Measurements from ENCODE around the gene FAM227B. TPM values are rescaled to one million over a fixed set of nuclear protein-coding genes. Genes with fewer than 3 reads are reported as not detected.

The FAM227B gene
- total RNA-seq, 1 experiment from 2014 or later, result 2.3 TPM

- no peaks in the 10 kb centered on the region for H3K9me3 Mint-ChIP-seq (ENCODE audit: unreplicated experiment)
- H3K36me3 Mint-ChIP-seq (ENCODE audit: insufficient read depth, unreplicated experiment), result no peaks in the 10 kb centered on the region
- no peaks in the 10 kb centered on the region for H3K9me3 ChIP-seq
- no peak overlapping the region for H3K27ac Mint-ChIP-seq (ENCODE audit: unreplicated experiment)
- POLR2A ChIA-PET, result no interaction called here
- no peaks in the 10 kb centered on the region for H3K4me1 ChIP-seq
- no peaks in the 10 kb centered on the region for H3K36me3 ChIP-seq (ENCODE audit: control insufficient read depth, insufficient read depth, low read length)
- no peak overlapping the region for H3K4me3 Mint-ChIP-seq (ENCODE audit: unreplicated experiment)
- DNase-seq, result no peak
- CTCF ChIA-PET, result no interaction called here
- intact Hi-C loops (cut with micrococcal nuclease; ENCODE audit: unreplicated experiment), result no loop called here
- TF ChIP-seq CTCF (IDR thresholded peaks at IDR 0.05; ENCODE audit: insufficient read depth in 1 of 2, low read depth in 1 of 2, low read length in 1 of 2, severe bottlenecking in 1 of 2, unreplicated experiment in 1 of 2), result no peak
- no peaks in the 10 kb centered on the region for H3K4me1 Mint-ChIP-seq (ENCODE audit: low read depth, unreplicated experiment)
- BruUV-seq (replicated peaks), result no TSS peak
- peaks cover 2% of the 10 kb centered on the region for H3K27me3 Mint-ChIP-seq (ENCODE audit: insufficient read depth, unreplicated experiment)
- H3K4me3 ChIP-seq (ENCODE audit: low read depth, low read length), result no peak overlapping the region
- no peaks in the 10 kb centered on the region for H3K27me3 ChIP-seq (replicated peaks; ENCODE audit: control insufficient read depth, insufficient read depth, low read length)
These were observed 31.6 kb downstream of the FAM227B start for GRCh38 chr15:49589030-49589429.

DNA sequence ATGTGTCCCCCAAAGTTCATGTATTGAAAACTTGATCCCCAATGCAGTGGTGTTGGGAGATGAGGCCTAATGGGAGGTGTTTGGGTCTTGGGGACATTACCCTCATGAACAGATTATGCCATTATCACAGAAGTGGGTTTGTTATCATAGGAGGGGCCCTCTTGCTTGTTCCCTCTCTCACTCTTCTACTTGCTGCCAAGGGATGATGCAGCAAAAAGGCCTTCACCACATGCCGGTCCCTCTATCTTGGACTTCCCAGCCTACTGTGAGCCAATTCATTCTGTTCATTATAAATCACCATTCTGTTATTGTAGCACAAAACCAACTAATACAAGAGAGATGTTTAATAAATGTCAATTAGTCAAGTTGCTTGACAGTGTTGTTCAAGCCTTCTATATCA lies 47.2 kb downstream of the FAM227B start:
- no peak for DNase-seq
- H3K27me3 Mint-ChIP-seq (ENCODE audit: insufficient read depth, unreplicated experiment), result peaks cover 2% of the 10 kb centered on the region
- ChIA-PET POLR2A (no interaction called here), CTCF (no interaction called here)
- BruUV-seq (replicated peaks), result no TSS peak
- Histone ChIP-seq H3K4me1 (no peaks in the 10 kb centered on the region), H3K9me3 (no peaks in the 10 kb centered on the region), H3K4me3 (ENCODE audit: low read depth, low read length) (no peak overlapping the region), H3K27me3 (replicated peaks; ENCODE audit: control insufficient read depth, insufficient read depth, low read length) (no peaks in the 10 kb centered on the region), H3K36me3 (ENCODE audit: control insufficient read depth, insufficient read depth, low read length) (no peaks in the 10 kb centered on the region)
- intact Hi-C loops (cut with micrococcal nuclease; ENCODE audit: unreplicated experiment), result no loop called here
- no peak overlapping the region for H3K27ac Mint-ChIP-seq (ENCODE audit: unreplicated experiment)
- no peak for TF ChIP-seq CTCF (IDR thresholded peaks at IDR 0.05; ENCODE audit: insufficient read depth in 1 of 2, low read depth in 1 of 2, low read length in 1 of 2, severe bottlenecking in 1 of 2, unreplicated experiment in 1 of 2)
- no peaks in the 10 kb centered on the region for H3K4me1 Mint-ChIP-seq (ENCODE audit: low read depth, unreplicated experiment)
- H3K9me3 Mint-ChIP-seq (ENCODE audit: unreplicated experiment), result no peaks in the 10 kb centered on the region
- no peak overlapping the region for H3K4me3 Mint-ChIP-seq (ENCODE audit: unreplicated experiment)
- no peaks in the 10 kb centered on the region for H3K36me3 Mint-ChIP-seq (ENCODE audit: insufficient read depth, unreplicated experiment)

DNA sequence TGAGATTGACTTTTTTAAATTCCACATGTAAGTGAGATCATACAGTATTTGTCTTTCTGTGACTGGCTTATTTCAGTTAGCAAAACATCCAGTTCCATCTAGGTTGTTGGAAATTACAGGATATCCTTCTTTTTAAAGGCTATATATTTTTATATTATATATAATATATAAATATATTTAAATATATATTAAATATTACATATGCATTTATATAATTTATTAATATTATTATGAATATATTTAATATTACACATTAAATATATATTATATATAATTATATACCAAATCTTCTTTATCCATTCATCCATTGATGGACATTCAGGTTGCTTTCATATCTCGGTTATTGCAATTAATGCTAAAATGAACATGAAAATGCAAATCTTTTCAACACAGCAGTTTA lies 49.9 kb downstream of the FAM227B start:
- CTCF ChIA-PET, result no interaction called here
- POLR2A ChIA-PET, result no interaction called here
- TF ChIP-seq CTCF (IDR thresholded peaks at IDR 0.05; ENCODE audit: insufficient read depth in 1 of 2, low read depth in 1 of 2, low read length in 1 of 2, severe bottlenecking in 1 of 2, unreplicated experiment in 1 of 2), result no peak
- Histone ChIP-seq H3K4me3 (ENCODE audit: low read depth, low read length) (no peak overlapping the region), H3K36me3 (ENCODE audit: control insufficient read depth, insufficient read depth, low read length) (no peaks in the 10 kb centered on the region), H3K27me3 (replicated peaks; ENCODE audit: control insufficient read depth, insufficient read depth, low read length) (no peaks in the 10 kb centered on the region), H3K4me1 (no peaks in the 10 kb centered on the region), H3K9me3 (no peaks in the 10 kb centered on the region)
- Mint-ChIP-seq H3K4me1 (ENCODE audit: low read depth, unreplicated experiment) (no peaks in the 10 kb centered on the region), H3K4me3 (ENCODE audit: unreplicated experiment) (no peak overlapping the region), H3K27ac (ENCODE audit: unreplicated experiment) (no peak overlapping the region), H3K27me3 (ENCODE audit: insufficient read depth, unreplicated experiment) (peaks cover 2% of the 10 kb centered on the region), H3K36me3 (ENCODE audit: insufficient read depth, unreplicated experiment) (no peaks in the 10 kb centered on the region), H3K9me3 (ENCODE audit: unreplicated experiment) (no peaks in the 10 kb centered on the region)
- intact Hi-C loops (cut with micrococcal nuclease; ENCODE audit: unreplicated experiment), result no loop called here
- no TSS peak for BruUV-seq (replicated peaks)
- no peak for DNase-seq

Measured in Caco-2 (cell line).